ENCODE measurements around the gene MAP3K3. TPM values are rescaled to one million over a fixed set of nuclear protein-coding genes. Genes with fewer than 3 reads are reported as not detected.

Gene MAP3K3
- total and polyA plus RNA-seq, 2 experiments from 2014 or later, result 6.1 to 24.6 TPM

- TF ChIP-seq, protein P1, sequence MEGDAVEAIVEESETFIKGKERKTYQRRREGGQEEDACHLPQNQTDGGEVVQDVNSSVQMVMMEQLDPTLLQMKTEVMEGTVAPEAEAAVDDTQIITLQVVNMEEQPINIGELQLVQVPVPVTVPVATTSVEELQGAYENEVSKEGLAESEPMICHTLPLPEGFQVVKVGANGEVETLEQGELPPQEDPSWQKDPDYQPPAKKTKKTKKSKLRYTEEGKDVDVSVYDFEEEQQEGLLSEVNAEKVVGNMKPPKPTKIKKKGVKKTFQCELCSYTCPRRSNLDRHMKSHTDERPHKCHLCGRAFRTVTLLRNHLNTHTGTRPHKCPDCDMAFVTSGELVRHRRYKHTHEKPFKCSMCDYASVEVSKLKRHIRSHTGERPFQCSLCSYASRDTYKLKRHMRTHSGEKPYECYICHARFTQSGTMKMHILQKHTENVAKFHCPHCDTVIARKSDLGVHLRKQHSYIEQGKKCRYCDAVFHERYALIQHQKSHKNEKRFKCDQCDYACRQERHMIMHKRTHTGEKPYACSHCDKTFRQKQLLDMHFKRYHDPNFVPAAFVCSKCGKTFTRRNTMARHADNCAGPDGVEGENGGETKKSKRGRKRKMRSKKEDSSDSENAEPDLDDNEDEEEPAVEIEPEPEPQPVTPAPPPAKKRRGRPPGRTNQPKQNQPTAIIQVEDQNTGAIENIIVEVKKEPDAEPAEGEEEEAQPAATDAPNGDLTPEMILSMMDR (conservative IDR thresholded peaks at IDR 0.05; ENCODE audit: low read depth in 2 of 2), result no peak
- TF ChIP-seq NANOG (IDR thresholded peaks at IDR 0.05; ENCODE audit: borderline replicate concordance) (no peak), POLR2AphosphoS5 (IDR thresholded peaks at IDR 0.05; ENCODE audit: low read depth) (no peak), STAT1 (IDR thresholded peaks at IDR 0.05; ENCODE audit: unreplicated experiment) (no peak), REST (IDR thresholded peaks at IDR 0.05; ENCODE audit: unreplicated experiment) (no peak), ZNF114 (CRISPR knock-in tag; IDR thresholded peaks at IDR 0.05) (no peak)
Observed at GRCh38 chr17:63685041-63685440, 62.8 kb downstream of the MAP3K3 start (continued).

- DNase-seq (ENCODE audit: low spot score), result no peak
- Histone ChIP-seq H3K9me2 (ENCODE audit: insufficient read depth) (no peaks in the 10 kb centered on the region), H3K4me2 (no peak overlapping the region), H3F3A (replicated peaks; ENCODE audit: low read depth) (0 out of 2 replicates have a peak, but pooled peaks cover 3% of the 10 kb centered on the region), H3K27ac (ENCODE audit: low read depth) (no peak overlapping the region), H3K36me3 (ENCODE audit: insufficient read depth) (peaks cover 4% of the 10 kb centered on the region; the same call in 1 of the 2 replicates), H3K79me2 (replicated peaks; ENCODE audit: insufficient read depth) (no peaks in the 10 kb centered on the region), H2AFZ (no peak overlapping the region), H3K4me1 (ENCODE audit: insufficient read depth) (peaks cover 5% of the 10 kb centered on the region; the same call in 1 of the 2 replicates), H3K27me3 (ENCODE audit: insufficient read depth) (no peaks in the 10 kb centered on the region), H4K20me1 (replicated peaks; ENCODE audit: insufficient read depth) (no peaks in the 10 kb centered on the region; the same call in 1 of the 2 replicates), H3K4me3 (no peak overlapping the region)
- Mint-ChIP-seq H3K4me1 (peaks cover 8% of the 10 kb centered on the region; the same call in 2 of the 3 replicates), H3K27me3 (ENCODE audit: insufficient read depth, low read depth, poor library complexity) (no peaks in the 10 kb centered on the region), H3K9me3 (no peaks in the 10 kb centered on the region), H3K27ac (no peak overlapping the region), H3K4me3 (no peak overlapping the region), H3K36me3 (ENCODE audit: low read depth) (peaks cover 10% of the 10 kb centered on the region)
- ATAC-seq, result no peak
- TF ChIP-seq EZH2phosphoT487 (IDR thresholded peaks at IDR 0.05; ENCODE audit: unreplicated experiment) (no peak), NANOG (IDR thresholded peaks at IDR 0.05; ENCODE audit: borderline replicate concordance) (no peak)
Observed at GRCh38 chr17:63685578-63685977, 63.4 kb downstream of the MAP3K3 start.

DNA sequence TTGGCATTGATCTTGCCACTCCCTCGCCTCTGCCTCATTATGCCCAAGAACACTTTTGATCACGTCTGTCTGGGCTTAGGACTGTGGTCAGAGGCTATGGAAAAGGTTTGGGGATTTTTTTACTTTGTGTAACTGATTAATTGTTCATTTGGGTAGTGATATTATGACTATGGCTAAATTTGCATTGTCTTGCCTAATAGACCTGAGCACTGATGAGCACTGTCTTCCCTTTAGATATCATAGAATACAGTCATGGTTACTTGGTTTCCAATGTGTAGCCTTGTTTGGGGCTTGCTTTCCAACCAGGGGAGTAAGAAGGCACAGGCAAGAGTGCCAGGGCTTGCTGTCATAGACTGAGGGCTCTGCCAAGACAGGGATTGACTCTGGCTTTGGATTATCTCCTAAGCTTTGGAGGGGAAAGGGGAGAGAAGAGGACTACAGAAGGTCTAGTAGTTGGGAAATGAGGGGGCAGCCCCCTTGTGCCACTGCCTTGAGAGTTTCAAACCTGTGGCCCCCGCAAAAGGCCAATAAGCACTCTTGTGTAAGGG lies 64.0 kb downstream of the MAP3K3 start:
- no peak for DNase-seq (ENCODE audit: low spot score)
- peaks cover 2% of the 10 kb centered on the region for H3K27me3 Mint-ChIP-seq (ENCODE audit: insufficient read depth, low read depth, poor library complexity)
- H3K9me3 Mint-ChIP-seq, result no peaks in the 10 kb centered on the region
- Histone ChIP-seq H3K36me3 (ENCODE audit: insufficient read depth) (peaks cover 4% of the 10 kb centered on the region; the same call in 1 of the 2 replicates), H3K27ac (ENCODE audit: low read depth) (no peak overlapping the region), H3K27me3 (ENCODE audit: insufficient read depth) (no peaks in the 10 kb centered on the region), H4K20me1 (replicated peaks; ENCODE audit: insufficient read depth) (no peaks in the 10 kb centered on the region; the same call in 1 of the 2 replicates), H2AFZ (no peak overlapping the region), H3K79me2 (replicated peaks; ENCODE audit: insufficient read depth) (no peaks in the 10 kb centered on the region), H3K9me2 (ENCODE audit: insufficient read depth) (no peaks in the 10 kb centered on the region), H3K4me2 (no peak overlapping the region), H3F3A (replicated peaks; ENCODE audit: low read depth) (0 out of 2 replicates have a peak, but pooled peaks cover 3% of the 10 kb centered on the region), H3K4me3 (no peak overlapping the region), H3K4me1 (ENCODE audit: insufficient read depth) (peaks cover 3% of the 10 kb centered on the region; the same call in 1 of the 2 replicates)
- no peak overlapping the region for H3K27ac Mint-ChIP-seq
- peaks cover 12% of the 10 kb centered on the region for H3K36me3 Mint-ChIP-seq (ENCODE audit: low read depth)
- H3K4me1 Mint-ChIP-seq, result peaks cover 5% of the 10 kb centered on the region; the same call in 2 of the 3 replicates
- no peak for ATAC-seq
- no peak overlapping the region for H3K4me3 Mint-ChIP-seq
- TF ChIP-seq ZNF114 (CRISPR knock-in tag; IDR thresholded peaks at IDR 0.05), result no peak
- TF ChIP-seq STAT1 (IDR thresholded peaks at IDR 0.05; ENCODE audit: unreplicated experiment), result no peak
- TF ChIP-seq NANOG (IDR thresholded peaks at IDR 0.05; ENCODE audit: borderline replicate concordance), result no peak
- TF ChIP-seq CREB1 (CRISPR knock-in tag; IDR thresholded peaks at IDR 0.05; ENCODE audit: low read depth), result no peak
- TF ChIP-seq REST (IDR thresholded peaks at IDR 0.05; ENCODE audit: unreplicated experiment), result no peak
- no peak for TF ChIP-seq JUNB (IDR thresholded peaks at IDR 0.05; ENCODE audit: unreplicated experiment)
- no peak for TF ChIP-seq EZH2 (IDR thresholded peaks at IDR 0.05; ENCODE audit: low read depth, unreplicated experiment)
- no peak for TF ChIP-seq ZNF331 (CRISPR knock-in tag; IDR thresholded peaks at IDR 0.05; ENCODE audit: low read depth)
